ENCODE measurements around the gene RAB34. TPM values are rescaled to one million over a fixed set of nuclear protein-coding genes. Genes with fewer than 3 reads are reported as not detected.

RAB34 gene
- total and polyA plus RNA-seq, 7 donors: 16.6 to 205 (median 146) TPM

GRCh38 chr17:28733346-28733745 is 15.7 kb upstream of the RAB34 start:
- DNase-seq: no peak
- TF ChIP-seq EP300 (IDR thresholded peaks at IDR 0.05) (no peak), CTCF (IDR thresholded peaks at IDR 0.05) (no peak), POLR2A (IDR thresholded peaks at IDR 0.05) (no peak), POLR2AphosphoS5 (IDR thresholded peaks at IDR 0.05) (no peak)
- Histone ChIP-seq H3K27ac (no peak overlapping the region), H3K27me3 (no peaks in the 10 kb centered on the region), H3K4me3 (no peak overlapping the region), H3K4me1 (peaks cover 0 to 4% (median 0%) of the 10 kb centered on the region in 4 donors), H3K36me3 (no peaks in the 10 kb centered on the region), H3K9me3 (no peaks in the 10 kb centered on the region)
- intact Hi-C loops (cut with DNase I): no loop called here
- 88 to 92% methylated on average over 1 of the region's 1 CpG for WGBS, 2 donors

DNA sequence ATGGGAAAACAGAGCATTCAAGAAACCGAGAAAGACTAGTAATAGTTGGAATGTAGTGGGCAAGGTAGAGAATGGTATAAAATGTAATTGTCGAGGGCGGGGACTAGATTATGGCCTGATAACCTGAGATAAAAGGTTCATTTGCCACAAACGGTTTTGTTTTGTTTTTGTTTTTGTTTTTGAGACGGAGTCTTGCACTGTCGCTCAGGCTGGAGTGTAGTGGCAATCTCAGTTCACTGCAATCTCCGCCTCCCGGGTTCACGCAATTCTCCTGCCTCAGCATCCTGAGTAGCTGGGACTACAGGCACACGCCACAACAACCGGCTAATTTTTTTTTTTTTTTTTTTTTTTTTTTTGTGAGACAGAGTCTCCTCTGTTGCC is 12.3 kb upstream of the RAB34 start:
- H3K4me3 ChIP-seq: no peak overlapping the region
- H3K36me3 ChIP-seq: no peaks in the 10 kb centered on the region
- WGBS, 2 donors: 17 to 74% methylated on average over 11 of the region's 11 CpGs
- no peaks in the 10 kb centered on the region for H3K9me3 ChIP-seq
- H3K27ac ChIP-seq: no peak overlapping the region
- peaks cover 0 to 8% (median 0%) of the 10 kb centered on the region in 3 donors for H3K27me3 ChIP-seq
- H3K4me1 ChIP-seq: peaks cover 0 to 33% (median 28%) of the 10 kb centered on the region in 4 donors
- TF ChIP-seq EP300 (IDR thresholded peaks at IDR 0.05) (no peak), POLR2A (IDR thresholded peaks at IDR 0.05) (no peak), POLR2AphosphoS5 (IDR thresholded peaks at IDR 0.05) (no peak), CTCF (IDR thresholded peaks at IDR 0.05) (no peak)
- no peak for DNase-seq
- intact Hi-C loops (cut with DNase I): loop anchor here (1.0 to 10.0 kb wide), 5 partner anchors 13 to 565 kb away; partner anchors contain the start of genes FLOT2, NUFIP2 and PHF12

GRCh38 chr17:28728364-28729200 is 10.9 kb upstream of the RAB34 start, which contains the start of gene NEK8:
Gene NEK8 (plus strand): TSS chr17:28728788. CDS start chr17:28728814, 26 bp downstream.
- intact Hi-C loops (cut with DNase I): loop anchor here (1.0 to 10.0 kb wide), 5 partner anchors 15 to 566 kb away; partner anchors contain the start of genes FLOT2, NUFIP2 and PHF12
- TF ChIP-seq POLR2A (IDR thresholded peaks at IDR 0.05) (peak; percentile 45 to 86), CTCF (IDR thresholded peaks at IDR 0.05) (no peak), POLR2AphosphoS5 (IDR thresholded peaks at IDR 0.05) (peak; percentile 79 to 94 (median 88))
- Histone ChIP-seq H3K4me1 (peaks cover 0 to 33% (median 28%) of the 10 kb centered on the region in 4 donors), H3K36me3 (peaks cover 1 to 12% (median 6%) of the 10 kb centered on the region in 4 donors), H3K4me3 (peak within 1 kb of the TSS; percentile 51 to 83 (median 68)), H3K27ac (peak within 1 kb of the TSS; percentile 88 to 97 (median 96)), H3K9me3 (no peaks in the 10 kb centered on the region), H3K27me3 (peaks cover 0 to 8% (median 0%) of the 10 kb centered on the region in 3 donors)
- 0% methylated on average over 64 of the region's 64 CpGs for WGBS, 2 donors
- DNase-seq: peak; percentile 97

- Histone ChIP-seq H3K36me3 (peaks cover 17 to 30% (median 22%) of the 10 kb centered on the region in 4 donors), H3K9me3 (no peaks in the 10 kb centered on the region), H3K27me3 (peaks cover 0 to 8% (median 0%) of the 10 kb centered on the region in 3 donors), H3K27ac (peak overlapping the region; percentile 88 to 97 (median 96)), H3K4me3 (peak overlapping the region; percentile 51 to 83 (median 68)), H3K4me1 (peaks cover 0 to 43% (median 37%) of the 10 kb centered on the region in 4 donors)
- DNase-seq: peak; percentile 96
- WGBS, 2 donors: 0 to 1% methylated on average over 57 of the region's 57 CpGs
- intact Hi-C loops (cut with DNase I): loop anchor here (1.0 to 10.0 kb wide), 4 partner anchors 23 to 568 kb away; partner anchors contain the start of genes FLOT2 and NUFIP2
- peak in 3 of 4 donors; percentile 18 to 58 (median 47) for TF ChIP-seq POLR2AphosphoS5 (IDR thresholded peaks at IDR 0.05)
- no peak for TF ChIP-seq POLR2A (IDR thresholded peaks at IDR 0.05)
- peak; percentile 99 to 100 (median 100) for TF ChIP-seq CTCF (IDR thresholded peaks at IDR 0.05)
- no peak for TF ChIP-seq EP300 (IDR thresholded peaks at IDR 0.05)
Observed at GRCh38 chr17:28726627-28727491, 9.2 kb upstream of the RAB34 start.

All from sigmoid colon (tissue), 7 donors.